Stimulated activated CD4-positive, alpha-beta T cell treated with anti-CD3 and anti-CD28 coated beads, Interleukin-1b, Interleukin-23, amount 100 ng/mL, for 4 hours (primary cell): ENCODE results near the gene NR3C1.

ENCODE experiments used
- DNase-seq, 2 donors: peaks; one replicate each; pipeline ENCODE4 v3.0.0-alpha.2; 2020; ENCODE audit warnings: low read depth in 2 of 2

Gene NR3C1

DNA sequence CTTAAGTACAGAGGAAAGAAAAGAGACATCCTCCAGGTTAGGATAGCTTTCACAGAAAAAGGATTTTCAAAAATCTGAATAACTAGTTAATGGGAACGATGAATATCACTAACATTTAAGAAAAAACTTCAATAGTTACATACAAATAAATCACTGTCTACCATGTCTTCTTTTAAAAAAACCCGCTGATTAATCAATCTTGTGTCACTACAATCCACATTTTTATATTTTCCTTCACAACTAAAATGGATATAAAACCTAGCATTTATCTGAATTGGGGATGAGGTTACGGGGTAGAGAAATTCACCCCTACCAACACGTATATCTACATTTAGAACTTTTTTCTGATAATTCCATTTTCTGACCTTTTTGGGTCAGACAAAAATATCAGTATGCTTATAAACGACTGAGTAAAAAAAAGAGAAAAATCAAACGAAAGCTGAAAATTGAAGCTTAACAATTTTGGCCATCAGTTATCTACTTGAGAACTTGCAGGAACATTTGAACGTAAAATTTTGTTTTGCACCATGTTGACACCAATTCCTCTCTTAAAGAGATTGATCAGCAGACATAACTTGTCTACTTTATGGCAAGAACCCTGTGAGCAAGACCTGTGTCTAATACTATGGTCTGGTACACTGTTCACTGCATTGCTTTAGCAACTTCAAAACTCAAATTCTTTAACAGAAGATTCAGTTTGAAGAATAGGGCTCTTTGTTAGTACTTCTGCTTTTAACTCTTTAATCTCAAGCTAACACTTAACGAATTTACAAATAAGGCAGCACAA, 4.8 kb downstream of the NR3C1 start:
- DNase-seq: no peak

DNA sequence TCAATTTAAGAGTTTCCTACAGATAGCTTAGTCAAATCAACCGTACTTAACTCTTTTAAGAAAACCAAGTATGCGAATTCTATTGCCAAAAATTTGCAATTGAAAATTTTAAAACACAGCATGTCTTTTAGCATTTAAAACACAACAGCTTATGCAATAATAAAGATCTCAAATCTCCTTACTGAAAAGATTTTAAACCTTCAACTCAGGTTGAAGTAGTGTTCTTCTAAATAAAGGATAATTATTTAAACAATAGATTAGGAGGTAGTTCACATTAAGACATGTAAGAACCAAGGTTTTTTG, 5.5 kb downstream of the NR3C1 start:
- no peak for DNase-seq

DNA sequence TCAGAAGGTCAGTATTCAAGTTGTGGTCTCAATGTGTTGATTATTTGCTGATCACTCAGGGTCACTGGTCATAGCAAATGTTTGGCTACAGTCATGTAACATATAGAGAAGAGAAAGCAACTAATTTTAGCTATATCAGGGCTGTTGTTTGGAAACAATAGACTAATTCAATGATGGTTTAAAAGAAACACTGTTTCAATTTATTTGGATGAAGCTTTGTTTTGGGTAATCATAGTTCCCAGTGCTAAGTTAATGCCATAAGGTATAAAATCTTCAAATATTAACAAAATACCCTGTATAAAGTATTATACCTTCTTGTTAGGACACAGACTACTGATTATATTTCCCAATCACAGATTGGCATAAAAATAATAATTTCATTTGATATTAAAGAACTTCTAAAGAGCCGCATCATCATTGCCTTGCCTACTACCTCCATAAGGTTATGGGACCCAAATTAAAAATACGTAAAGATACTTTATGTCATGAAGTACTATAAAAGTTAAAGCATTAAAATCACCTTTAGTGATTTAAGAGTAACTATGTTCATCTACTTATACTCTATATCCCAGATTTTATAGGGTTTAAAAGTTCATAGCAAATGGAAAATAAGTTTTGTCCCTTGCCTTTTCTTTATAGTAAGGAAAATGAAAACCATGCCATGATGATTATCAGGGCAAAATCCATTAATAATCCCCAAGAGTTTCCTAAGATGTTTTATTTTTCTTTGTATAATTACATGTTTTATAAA, 6.0 kb downstream of the NR3C1 start:
- DNase-seq: no peak

DNA sequence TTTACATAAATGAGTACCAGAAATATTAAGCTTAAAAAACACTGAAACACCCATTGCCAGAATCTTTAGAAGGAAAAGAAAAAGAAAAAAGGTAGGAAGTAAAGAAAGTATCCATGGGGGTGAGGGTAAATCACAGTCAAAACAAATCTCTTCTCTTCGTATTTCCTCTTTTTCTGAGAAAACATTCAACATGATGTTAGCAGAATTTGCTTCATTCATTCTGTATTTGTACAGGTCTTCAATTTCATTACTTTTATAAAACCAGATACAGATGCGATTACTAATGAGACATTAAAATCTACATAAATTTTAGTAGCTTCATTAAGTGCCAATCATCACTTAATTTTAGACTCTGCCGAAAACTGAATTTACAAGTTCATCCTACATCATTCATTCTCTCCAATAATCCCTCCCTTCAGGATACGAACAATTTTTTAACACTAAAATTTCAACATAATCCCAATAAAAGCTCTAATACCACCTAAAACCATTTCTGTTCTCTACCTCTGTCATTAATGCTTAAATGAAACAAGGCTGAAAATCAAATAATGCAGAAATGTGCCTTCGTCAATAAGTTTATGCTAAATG, 7.0 kb downstream of the NR3C1 start:
- no peak for DNase-seq

DNA sequence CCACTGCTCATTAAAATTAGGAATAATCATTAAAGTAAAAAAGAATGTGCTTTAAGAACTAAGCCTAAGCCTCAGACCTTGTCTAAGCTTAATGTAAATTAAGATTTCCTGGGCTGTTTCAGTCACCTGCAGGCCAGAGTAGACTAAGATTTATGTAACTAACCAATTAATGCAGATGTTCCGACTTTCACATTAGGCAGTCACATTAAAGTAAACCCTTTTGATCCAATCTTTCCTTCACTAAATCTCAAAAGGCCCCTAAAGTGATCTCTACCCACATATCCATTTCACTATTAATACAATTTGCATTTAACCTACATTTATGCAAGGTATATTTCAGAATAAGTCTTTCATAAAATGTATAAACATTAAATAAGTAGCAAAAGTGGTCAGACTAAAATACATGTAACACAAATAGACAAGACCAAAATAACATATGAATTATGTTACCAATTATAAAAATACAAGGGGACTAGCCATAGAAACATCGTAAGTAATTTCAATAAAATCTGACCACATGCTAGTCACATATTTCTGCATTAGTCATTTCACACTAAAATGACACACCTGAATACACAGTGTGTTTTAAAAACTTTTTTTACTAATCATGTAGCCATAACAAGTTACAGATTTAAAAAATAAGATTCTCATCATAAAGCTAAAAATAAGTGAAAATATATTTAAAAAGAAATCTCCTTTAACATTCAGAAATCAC, 7.7 kb downstream of the NR3C1 start:
- no peak for DNase-seq

DNA sequence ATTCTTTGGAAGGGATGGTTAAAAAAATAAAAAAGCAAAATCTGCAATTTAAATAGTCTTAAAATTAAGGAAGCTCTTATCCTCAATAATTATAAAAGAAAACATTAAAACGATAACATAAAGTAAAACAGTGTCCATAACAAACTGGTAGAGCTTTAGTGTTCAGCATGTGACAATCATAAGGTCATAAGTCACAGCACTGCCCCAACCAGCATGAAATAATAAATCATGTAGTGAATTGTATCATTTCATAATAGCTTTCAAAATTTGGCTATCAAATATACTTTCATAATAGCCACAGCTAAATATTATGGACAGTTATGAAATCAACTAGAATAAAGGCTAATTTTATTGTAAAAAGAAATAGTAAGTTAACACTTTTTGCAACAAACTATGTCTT, 10.0 kb downstream of the NR3C1 start:
- DNase-seq: no peak

DNA sequence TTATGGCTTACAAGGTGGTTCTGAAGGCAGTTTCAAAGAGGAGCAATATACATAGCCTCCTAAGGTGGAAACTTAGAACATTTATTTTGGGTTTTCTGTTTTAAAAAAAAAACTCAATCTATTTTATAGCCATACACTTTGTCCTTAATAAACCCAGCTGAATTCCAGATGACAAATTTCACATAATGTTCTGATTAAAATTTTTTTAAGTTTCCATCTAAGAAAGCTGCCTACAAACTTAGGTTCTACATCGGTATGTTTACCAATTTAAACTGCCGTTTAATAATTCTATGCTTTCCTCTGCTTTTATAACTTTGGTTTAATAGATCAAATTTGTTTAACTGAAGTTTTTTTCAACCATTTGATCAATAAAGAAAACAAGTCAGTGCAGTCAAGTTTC, 12.5 kb downstream of the NR3C1 start:
- no peak for DNase-seq

DNA sequence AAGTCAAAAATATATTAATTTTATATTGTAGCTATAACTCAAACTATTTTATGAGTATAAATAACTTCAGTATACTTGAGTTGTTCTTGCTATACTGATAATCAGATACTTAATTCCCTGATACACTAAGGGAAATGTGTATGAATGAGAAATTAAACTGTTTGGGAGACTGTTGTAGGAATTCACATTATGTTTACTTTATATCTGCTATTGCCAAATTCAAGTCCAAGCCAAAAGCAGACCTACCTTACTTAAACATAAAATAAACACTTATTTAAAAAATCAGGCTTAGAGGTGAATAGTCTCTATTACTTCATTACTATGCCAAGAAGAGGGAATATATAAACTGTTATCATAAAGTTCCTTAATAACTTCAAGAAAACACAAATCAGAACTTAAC, 13.2 kb downstream of the NR3C1 start:
- DNase-seq: no peak

DNA sequence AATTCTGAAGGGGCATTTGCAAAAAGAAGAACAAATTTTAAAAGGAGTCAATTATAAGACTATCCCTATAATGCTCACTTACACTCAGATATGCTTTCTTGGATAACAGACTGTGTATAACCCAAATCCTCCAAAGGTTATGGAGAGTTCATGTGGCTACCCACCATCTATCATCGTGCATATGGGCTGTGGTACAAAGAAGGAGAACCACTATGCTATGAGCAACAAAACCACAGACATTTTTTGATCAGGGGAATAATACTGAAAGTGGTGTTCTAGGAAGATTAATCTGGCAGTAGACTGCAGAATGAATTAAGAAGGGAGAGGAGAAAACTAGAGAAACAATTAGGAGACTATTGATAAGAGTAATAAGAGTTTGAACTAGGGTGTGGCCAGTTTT, 16.8 kb downstream of the NR3C1 start:
- no peak for DNase-seq

DNA sequence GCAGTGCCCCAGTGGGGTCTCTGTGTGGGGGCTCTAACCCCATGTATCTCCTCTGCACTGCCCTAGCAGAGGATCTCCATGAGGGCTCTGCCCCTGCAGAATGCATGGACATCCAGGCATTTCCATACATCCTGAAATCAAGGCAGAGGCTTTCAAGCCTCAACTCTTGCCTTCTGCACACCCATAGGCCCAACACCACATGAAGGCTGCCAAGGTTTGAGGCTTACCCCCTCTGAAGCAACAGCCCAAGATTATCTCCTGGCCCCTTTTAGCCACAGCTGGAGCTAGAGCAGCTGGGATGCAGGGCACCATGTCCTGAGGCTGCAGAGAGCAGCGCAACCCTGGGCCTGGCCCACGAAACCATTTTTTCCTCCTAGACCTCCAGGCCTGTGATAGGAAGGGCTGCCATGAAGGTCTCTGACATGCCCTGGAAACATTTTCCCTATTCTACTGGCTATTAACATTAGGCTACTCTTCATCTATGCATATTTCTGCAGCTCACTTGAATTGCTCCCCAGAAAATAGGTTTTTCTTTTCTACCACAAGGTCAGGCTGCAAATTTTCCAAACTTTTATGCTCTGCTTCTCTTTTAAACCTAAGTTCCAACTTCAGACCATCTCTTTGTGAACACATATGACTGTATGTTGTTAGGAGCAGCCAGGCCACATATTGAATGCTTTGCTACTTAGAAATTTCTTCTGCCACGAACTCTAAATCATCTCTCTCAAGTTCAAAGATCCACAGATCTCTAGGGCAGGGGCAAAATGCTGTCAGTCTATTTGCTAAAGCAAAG, 18.4 kb downstream of the NR3C1 start:
- no peak for DNase-seq

DNA sequence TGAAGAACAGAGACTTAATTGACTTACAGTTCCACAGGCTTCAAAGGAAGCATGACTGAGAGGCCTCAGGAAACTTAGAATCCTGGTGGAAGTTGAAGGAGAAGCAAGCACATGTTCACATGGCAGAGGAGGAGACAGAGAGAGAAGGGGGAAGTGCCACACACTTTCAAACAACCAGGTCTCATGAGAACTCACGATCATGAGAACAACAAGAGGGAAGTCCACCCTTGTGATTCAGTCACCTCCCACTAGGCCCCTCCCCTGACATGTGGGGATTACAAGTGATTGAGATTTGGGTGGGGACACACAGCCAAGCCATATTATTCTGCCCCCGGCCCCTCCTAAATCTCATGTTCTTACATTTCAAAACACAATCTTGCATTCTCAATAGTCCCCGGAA, 19.5 kb downstream of the NR3C1 start:
- DNase-seq: no peak

DNA sequence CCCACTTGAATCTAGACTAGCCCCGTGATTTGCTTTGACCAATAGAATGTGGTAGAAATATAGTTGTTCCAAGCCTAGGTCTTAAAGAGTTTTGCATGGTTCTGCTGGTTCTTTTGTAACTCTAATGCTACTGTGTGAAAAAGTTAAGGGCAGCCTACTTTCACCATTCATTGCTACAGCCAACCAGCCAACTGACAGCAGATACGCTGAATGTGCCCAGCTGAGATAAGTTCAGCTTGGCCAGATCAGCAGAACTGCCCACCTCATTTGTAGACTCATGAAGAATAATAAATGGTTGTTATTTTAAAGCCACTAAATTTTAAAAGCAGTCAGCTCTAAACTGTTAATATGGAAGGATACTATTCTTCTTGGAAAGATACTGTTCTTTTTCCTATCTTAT, 23.9 kb downstream of the NR3C1 start:
- DNase-seq: no peak

DNA sequence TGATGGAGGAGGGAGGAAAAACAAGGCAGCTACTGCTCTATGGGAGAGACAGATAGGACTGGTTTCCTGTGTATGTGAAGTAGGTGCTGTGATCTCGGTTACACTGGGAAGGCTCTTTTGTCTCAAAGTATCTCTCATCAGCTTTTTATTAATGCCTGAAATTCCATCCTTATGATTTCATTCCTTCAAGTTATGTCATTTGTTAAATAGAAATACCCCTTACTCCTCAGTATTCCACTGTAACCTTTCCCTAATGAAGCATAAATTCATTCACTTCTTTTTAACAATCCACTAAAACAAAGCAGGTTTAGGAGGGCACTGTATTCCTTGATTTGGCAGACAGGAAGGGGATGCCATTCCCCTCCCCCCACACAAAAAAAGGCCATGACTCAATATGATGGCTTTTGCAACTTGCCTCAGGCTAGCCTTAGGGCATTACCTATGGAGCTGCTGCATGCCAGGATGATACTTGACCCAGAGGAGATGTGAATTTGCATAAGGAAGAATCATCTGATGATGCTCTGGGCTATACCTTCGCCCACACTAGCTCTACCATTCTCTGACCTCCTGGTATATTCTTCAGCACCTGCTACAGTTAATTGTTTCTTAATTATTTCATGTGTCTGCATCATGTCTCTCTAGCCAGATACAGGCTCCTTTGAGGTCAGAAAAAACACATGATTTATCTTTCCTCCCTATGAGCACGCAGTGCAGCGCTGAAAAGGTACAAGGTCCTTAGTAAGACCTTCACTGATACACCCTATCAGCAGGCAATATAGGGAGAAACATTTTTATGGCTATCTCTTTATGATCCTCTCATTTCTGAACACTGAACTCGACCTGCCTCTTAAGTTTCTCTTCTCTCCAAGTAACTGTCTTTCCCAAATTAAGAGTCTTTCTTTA, 26.3 kb downstream of the NR3C1 start:
- no peak for DNase-seq

DNA sequence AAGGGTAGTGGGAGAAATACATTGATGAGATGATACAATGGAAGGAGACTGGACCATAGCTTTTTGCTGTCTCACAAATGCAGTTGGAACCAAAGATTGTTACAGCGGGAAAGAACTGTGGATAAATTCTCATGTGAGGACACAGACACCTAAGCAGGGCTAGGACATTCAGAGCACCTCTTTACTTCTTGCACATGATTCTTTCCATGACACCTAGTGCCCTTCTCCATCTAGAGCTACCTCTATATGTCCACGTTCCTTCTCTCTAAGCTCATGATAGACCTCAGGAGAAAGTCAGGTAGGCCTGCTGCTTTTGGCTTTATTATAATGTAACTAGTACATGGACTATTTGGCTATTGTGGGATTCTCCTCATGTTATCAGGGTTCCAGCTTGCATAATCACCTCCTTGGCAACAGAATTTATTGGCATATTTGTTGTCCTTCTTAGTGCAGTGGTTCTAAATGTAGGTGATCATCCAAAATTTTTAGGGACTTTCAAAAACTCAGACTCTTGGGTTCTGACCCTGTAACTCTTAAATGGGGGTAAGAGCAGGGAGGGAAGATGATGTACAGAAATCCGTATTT, 27.2 kb downstream of the NR3C1 start:
- DNase-seq: no peak

DNA sequence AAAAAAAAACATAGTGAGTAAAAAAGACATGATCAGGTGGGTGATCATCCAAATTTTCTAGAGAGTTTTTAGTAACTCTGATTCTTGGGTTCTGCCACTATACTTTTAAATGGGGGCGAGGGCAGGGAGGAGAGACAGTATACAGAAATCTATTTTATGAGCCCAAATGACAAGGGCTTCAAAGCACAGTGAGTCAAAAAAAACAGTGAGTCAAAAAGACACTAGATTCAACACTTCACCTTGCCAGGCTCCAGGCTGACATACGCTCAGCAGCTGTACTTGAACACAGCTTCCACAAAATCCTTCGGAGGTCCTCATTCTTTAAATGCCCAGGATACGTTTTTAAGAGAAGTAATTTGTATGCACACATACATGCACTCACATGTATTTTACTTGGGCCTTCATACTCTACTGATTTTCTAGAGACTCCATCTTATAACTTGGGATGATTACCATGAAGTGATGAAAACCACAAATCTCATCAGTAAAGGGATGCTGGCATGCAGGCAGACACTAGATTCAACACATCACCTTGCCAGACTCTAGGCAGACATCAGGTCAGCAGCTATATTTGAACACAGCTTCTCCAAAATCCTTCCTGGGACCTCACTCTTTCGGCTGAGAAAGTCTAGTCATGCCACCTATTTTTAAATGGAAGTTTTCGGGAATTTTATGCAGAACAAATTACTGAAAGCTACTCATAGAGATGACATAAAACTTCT, 28.8 kb downstream of the NR3C1 start:
- no peak for DNase-seq

DNA sequence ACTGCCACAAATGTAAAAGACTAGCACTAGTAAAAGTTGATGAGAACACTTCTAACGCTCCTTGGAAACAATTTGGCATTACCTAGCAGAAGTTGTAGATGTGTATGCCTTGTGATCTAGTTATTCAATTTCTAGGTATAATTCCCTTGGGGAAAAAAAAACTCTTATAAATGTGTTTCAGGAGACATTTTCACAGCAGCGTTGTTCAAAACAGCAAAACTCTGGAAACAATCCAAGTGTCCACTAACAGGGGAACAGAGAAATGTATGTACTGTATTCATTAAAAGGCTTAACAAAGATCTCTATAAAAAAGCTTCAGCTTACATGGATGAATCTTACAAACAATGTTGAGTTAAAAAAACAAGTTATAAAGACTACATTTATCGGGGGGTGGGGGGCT, 30.4 kb downstream of the NR3C1 start:
- DNase-seq: no peak

DNA sequence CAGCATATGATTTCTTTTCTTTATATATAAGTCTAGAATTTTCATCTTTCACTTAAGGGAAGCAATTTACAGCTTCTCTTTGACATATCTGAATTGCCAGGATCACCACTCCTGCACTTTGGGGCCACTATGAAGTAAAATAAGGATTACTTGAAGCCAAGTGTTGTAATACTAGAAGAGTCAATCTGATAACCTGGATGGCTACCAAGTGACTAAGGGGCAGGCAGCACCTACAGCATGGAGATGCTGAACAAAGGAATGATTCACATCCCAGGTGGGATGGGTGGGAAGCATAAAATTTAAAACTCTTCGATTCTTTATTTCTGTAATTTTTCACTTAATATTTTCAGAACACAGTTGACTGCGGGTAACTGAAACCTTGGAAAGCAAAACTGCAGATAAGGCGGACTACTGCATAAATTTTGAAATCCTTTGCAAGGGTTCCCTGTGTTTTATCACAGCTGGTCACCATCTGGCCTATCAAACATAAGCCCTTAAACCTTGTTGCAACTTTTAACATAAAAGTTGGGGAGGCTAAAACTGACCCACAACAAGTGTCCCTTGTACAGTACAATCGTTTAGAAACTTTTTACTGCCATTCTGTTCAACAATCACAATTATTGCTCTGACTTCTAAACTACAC, 31.2 kb downstream of the NR3C1 start:
- DNase-seq: no peak

DNA sequence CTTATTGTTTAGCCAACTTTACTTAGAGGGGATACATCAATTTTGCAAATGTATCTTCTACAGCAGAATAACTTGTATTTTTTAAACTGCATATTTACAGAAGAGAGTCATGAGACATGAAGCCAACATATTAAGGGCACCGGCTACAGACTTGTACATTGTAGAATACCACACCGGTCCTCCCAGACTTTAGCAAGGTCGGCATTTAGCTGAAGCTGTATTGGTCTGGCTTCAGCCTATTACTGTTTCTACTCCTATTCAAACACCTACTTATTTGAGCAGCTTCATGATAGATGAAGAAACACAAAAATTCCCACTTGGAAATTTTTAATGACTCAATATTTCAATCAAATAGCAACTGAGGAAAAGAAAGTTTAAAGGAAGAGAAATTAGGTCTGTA, 33.0 kb downstream of the NR3C1 start:
- no peak for DNase-seq

DNA sequence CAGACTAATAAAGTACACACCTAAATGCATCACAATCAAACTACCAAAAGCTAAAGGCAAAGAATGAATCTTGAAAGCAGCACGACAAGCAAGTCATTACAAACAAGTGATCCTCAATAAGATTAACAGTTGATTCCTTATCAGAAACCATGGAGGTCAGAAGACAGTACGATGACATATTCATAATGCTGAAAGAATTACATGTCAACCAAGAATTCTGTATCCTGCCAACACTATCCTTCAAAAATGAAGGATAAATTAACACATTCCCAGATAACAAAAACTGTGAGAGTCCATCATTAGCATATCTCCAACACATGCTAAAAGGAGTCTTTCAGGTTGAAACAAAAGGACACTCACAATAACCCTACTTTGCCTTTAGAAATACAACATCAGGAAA, 39.4 kb downstream of the NR3C1 start:
- no peak for DNase-seq
